Fibroblast of the conjunctiva (primary cell): ENCODE results near the gene CIAO1.
"Not testable (repeated sequence)": the region's sequence is repeated elsewhere in the genome, so short reads cannot be mapped to it uniquely, and the experiment has no call there.

Experiments
- DNase-seq: peaks from one replicate; pipeline ENCODE4 v3.0.0-alpha.2; 2010; ENCODE audit warnings: low read depth

CIAO1 gene

GRCh38 chr2:96265840-96266679 lies at the start of gene CIAO1, which contains the start of gene TMEM127:
Gene CIAO1 (plus strand): TSS chr2:96266225. CDS start chr2:96266351, 126 bp downstream.
Gene TMEM127 (minus strand): TSS chr2:96265997. CDS start chr2:96265381, 616 bp downstream.
- DNase-seq = peak; percentile 96

- DNase-seq = no peak
These were observed 47.4 kb upstream of the CIAO1 start for GRCh38 chr2:96218508-96219131.

DNA sequence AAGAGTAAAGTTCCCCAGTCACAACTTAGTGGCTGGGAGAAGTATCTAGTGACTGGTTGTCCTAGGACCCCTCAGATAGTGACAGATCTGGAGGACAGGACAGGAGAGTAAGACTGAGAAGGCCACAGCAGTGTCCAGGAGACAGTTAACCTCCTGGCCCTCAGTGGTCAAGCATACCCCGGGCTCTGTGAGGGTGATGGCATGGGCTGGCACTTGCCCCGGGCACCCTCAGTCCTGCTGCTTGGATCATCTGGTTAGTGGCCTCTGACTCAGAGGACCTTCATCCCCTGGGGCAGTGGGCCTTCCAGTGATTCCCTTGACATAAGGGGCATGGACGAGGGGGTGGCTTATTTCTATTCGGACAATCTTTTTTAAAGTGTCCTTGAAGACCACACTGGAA lies 46.1 kb upstream of the CIAO1 start:
- not testable (repeated sequence) for DNase-seq

GRCh38 chr2:96221106-96221505 lies 44.9 kb upstream of the CIAO1 start:
- DNase-seq = not testable (repeated sequence)

DNA sequence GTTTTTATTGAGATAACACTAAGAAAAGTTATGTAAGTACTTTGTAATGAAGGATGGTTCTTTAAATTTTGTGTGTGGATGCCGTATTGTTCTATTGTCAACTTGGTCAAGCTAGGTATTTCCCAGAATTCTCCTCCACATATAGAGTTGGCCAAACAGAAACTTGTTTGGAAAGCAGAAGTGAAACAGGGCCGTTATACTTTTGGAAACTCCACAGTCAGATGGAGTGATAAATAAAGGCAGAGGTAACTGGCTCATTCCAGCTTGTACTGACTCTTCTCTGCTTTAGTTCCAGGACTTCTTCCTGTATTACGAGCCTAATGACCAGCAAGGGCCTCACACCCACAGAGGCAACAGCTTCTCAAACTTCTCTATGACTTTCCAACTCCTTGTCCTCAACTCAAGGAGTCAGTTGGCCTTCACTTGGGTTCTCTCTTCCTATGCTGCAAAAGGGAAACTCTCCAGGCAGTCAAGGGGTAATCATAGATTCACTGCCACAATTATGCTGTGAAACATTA lies 41.0 kb upstream of the CIAO1 start:
- no peak for DNase-seq

DNA sequence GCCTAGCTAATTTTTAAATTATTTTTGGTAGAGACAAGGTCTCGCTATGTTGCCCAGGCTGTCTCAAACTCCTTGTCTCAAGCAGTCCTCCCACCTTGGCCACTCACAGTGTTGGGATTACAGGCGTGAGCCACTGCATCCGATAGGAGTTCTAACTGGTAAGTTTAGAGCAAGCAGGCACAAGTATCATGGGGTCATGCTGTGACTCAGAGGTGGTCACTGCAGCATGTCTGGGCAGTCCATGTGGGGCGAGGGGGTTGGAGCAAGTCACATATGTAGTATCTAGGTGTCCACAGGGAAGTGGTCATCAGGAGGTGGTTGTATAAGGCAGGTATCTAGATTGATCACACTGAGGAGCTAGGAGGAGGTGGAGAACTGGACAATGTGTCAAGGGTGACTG lies 34.7 kb upstream of the CIAO1 start:
- DNase-seq = no peak

- no peak for DNase-seq
These were observed 32.6 kb upstream of the CIAO1 start for GRCh38 chr2:96233436-96233835.

- no peak for DNase-seq
These were observed 32.1 kb upstream of the CIAO1 start for GRCh38 chr2:96233880-96234316.

- no peak for DNase-seq
These were observed 29.1 kb upstream of the CIAO1 start for GRCh38 chr2:96236882-96237281.

DNA sequence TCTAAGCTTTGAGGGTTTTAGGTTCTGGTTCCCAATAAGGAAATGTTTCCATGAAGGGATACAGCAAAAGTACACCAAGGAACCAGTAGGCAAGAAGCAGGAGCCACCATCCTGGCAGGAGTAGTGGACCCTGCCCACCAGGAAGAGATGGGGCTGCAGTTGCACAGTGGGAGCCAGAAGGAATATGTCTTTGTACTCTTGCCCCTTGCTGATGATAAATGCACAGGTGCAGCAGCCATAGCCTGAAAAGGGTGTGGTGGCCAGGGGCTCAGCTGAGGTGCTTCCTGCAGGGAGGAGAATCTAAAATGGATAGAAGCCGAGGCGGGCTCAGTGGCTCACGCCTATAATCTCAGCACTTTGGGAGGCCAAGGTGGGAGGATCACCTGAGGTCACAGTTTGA lies 27.8 kb upstream of the CIAO1 start:
- no peak for DNase-seq

GRCh38 chr2:96239091-96239490 lies 26.9 kb upstream of the CIAO1 start:
- DNase-seq = no peak

DNA sequence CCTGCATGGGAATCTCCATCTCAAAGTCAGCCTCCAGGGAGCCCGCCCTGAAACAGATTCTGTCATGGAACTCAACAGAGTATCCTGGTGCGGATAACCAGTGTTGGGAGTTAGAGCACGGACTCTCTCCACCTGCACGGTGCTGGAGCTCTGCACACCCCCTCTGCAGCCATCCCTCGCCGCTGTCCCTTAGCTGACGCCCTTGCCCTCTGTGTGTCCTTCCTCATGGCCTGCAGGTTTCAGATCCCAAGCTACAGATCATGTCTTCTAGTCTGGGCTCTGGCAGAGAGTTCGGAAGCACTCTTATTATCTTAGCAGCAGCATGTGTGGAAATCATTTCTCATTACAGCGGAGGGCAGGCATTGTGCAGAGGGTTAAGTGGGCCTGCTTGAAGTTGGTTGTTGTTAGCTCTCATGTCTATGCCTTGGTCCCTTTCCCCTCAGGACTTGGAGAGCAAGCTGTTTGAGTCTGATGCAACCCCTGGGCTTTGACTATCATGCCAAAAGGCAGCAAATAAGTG lies 26.2 kb upstream of the CIAO1 start:
- no peak for DNase-seq

DNA sequence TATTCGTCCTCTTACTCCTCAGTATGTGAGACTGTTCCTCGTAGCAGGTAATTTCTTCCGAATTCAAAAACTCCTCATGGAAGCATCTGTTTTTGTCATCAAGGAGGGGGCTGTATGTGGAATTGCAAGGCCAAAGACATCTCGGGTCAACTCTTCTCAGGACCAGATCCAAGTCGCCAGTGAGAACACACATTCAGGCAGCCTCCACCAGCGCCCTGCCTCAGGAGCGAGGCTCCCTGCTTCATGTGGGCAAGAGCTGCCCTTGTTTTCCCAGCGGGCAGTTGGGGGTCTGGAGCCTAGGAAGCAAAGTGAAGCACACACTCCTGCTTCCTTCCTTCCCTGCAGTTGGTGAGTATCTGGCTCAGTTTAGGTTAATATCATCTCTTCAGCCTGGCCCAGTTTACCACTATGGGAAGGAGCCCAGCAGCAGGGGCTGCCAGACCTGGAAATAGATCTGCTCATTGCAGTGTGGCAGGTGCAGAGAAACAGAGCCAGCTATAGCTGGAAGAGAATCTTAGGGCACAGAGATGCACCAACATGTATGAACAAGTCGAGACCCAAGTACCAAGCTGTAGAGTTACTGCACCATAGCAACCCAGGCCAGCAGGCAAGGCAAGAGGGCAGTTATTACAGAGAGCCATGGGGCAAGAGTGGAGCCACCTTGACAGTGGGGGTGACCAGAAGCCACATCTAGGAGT lies 25.5 kb upstream of the CIAO1 start:
- no peak for DNase-seq

DNA sequence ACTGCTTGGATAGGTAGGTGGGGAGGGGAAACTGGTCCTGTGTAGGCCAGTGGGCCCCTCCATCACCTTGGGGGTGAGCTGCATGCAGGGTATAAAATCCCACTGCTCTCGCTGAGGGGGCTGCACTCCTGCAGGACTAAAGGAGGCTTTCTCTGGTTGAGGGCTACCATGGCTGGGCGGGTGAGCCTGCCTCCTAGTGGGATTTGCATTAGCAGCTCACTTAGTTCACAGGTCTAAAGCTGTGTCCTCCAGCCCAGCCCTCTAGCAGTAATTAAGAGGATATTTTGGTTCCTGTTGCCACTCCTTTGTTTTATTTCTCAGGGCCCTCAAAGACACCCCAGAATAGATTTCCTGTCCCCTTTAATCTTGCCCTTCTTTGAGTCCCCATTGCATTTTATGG lies 24.8 kb upstream of the CIAO1 start:
- no peak for DNase-seq

DNA sequence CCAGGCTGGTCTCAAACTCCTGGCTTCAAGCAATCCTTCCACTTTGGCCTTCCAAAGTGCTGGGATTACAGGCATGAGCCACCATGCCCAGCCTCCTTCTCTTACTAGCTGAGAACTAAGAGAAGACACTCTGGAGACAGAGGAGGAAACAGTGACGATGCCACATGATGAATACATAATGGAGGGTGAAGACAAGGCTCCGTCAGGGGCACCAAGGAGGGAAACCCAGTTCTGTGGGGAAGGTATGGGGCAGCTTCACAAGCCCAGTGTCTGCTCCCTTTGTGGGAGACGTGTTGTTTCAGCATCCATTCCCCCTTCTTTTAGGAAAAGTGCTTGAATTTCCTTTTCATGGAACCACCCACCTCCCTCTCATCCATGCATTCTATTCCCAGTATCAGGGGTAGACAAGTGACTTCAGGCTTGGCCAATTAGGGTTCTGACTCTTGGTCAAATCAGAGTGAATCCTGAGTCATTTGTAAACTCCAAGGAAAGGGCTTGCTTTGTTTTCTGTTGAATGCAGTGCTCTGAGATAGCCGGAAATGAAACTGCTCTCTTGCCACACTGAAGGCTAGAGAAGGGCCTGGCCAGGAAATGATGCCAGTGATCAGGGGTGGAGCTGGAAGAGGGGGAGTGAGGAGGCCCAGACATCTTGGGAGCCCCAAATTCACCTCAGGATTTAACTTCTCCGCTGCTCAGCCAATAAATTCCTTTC lies 24.0 kb upstream of the CIAO1 start:
- DNase-seq = no peak

DNA sequence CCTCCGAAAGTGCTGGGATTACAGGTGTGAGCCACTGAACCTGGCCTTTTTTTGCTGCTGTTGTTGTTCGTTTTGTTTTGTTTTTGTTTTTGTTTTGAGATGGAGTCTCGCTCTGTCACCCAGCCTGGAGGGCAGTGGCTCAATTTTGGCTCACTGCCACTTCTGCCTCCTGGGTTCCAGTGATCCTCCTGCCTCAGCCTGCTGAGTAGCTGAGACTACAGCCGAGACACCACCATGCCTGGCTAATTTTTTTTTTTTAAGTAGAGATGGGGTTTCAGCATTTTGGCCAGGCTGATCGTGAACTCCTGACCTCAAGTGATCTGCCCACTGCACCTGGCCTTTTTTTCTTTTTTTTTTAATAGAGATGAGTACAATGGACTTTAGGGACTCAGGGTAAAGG lies 22.2 kb upstream of the CIAO1 start:
- no peak for DNase-seq

GRCh38 chr2:96245609-96246390 lies 20.2 kb upstream of the CIAO1 start:
- DNase-seq = no peak

GRCh38 chr2:96247009-96247408 lies 19.0 kb upstream of the CIAO1 start:
- DNase-seq = no peak

GRCh38 chr2:96247896-96248295 lies 18.1 kb upstream of the CIAO1 start:
- DNase-seq = no peak

GRCh38 chr2:96248624-96249023 lies 17.4 kb upstream of the CIAO1 start:
- no peak for DNase-seq

- DNase-seq = peak; percentile 62
These were observed 16.4 kb upstream of the CIAO1 start for GRCh38 chr2:96249654-96250053.
